ENCODE results near the gene ACAP3. TPM values are rescaled to one million over a fixed set of nuclear protein-coding genes. Genes with fewer than 3 reads are reported as not detected.

ACAP3 gene
- total RNA-seq, 2 experiments from 2014 or later, result 17.5 to 24.3 TPM

Small RNA genes lying within 50 kb of the gene (microRNA-seq; reads per million reads assigned to microRNA genes)
- gene MIR6726 (ENCODE audit: borderline replicate concordance) (3.9 reads per million, percentile 7 among the genes with 10 or more reads in this experiment), gene MIR6727 (ENCODE audit: borderline replicate concordance) (1.1 reads per million), gene MIR6808 (ENCODE audit: borderline replicate concordance) (not detected)

Other genes starting within 250 kb of the ACAP3 start
- gene RNF223, start 233.6 kb downstream of the ACAP3 start, total RNA-seq, result not detected
- 10 to 100 TPM; 11.3 to 13.5 TPM for gene C1orf159, start 191.8 kb downstream of the ACAP3 start, total RNA-seq
- gene TTLL10, start 134.1 kb downstream of the ACAP3 start, total RNA-seq, result not detected
- gene TNFRSF18, start 101.3 kb downstream of the ACAP3 start, total RNA-seq, result 100 to 1,000 TPM in 1 of 2 experiments, 10 to 100 TPM in 1; 95.0 to 164 TPM
- 100 to 1,000 TPM; 340 to 418 TPM for gene TNFRSF4, start 93.8 kb downstream of the ACAP3 start, total RNA-seq
- 100 to 1,000 TPM; 108 to 128 TPM for gene SDF4, start 75.9 kb downstream of the ACAP3 start, total RNA-seq
- 10 to 100 TPM in 1 of 2 experiments, 1 to 10 TPM in 1; 9.4 to 12.2 TPM for gene B3GALT6, start 75.7 kb downstream of the ACAP3 start, total RNA-seq
- gene C1QTNF12, start 61.2 kb downstream of the ACAP3 start, total RNA-seq, result 1 to 10 TPM; 1.1 to 1.6 TPM
- 10 to 100 TPM; 57.4 to 60.2 TPM for gene UBE2J2, start 34.1 kb downstream of the ACAP3 start, total RNA-seq
- gene SCNN1D, start 27.5 kb downstream of the ACAP3 start, total RNA-seq, result 1 to 10 TPM; 3.6 to 3.8 TPM
- gene PUSL1, start 667 bp upstream of the ACAP3 start, total RNA-seq, result 10 to 100 TPM; 13.7 to 18.0 TPM
- gene INTS11, start 16.7 kb upstream of the ACAP3 start, total RNA-seq, result 100 to 1,000 TPM; 117 to 151 TPM
- gene CPTP, start 16.9 kb upstream of the ACAP3 start, total RNA-seq, result 10 to 100 TPM in 1 of 2 experiments, 1 to 10 TPM in 1; 9.9 to 11.4 TPM
- under 1 TPM; 0.28 to 0.41 TPM for gene TAS1R3, start 23.4 kb upstream of the ACAP3 start, total RNA-seq
- gene DVL1, start 41.5 kb upstream of the ACAP3 start, total RNA-seq, result 10 to 100 TPM; 35.3 to 35.5 TPM
- under 1 TPM; 0.25 to 0.49 TPM for gene MXRA8, start 50.6 kb upstream of the ACAP3 start, total RNA-seq
- 100 to 1,000 TPM in 1 of 2 experiments, 10 to 100 TPM in 1; 89.5 to 117 TPM for gene AURKAIP1, start 67.3 kb upstream of the ACAP3 start, total RNA-seq
- gene CCNL2, start 91.4 kb upstream of the ACAP3 start, total RNA-seq, result 10 to 100 TPM; 73.6 to 89.7 TPM
- gene MRPL20, start 99.4 kb upstream of the ACAP3 start, total RNA-seq, result 100 to 1,000 TPM; 126 to 143 TPM
- gene ANKRD65, start 113.3 kb upstream of the ACAP3 start, total RNA-seq, result not detected
- under 1 TPM; 0.56 to 0.78 TPM for gene VWA1, start 127.8 kb upstream of the ACAP3 start, total RNA-seq
- gene ATAD3C, start 141.8 kb upstream of the ACAP3 start, total RNA-seq, result under 1 TPM; 0.30 to 0.39 TPM
- gene ATAD3B, start 163.8 kb upstream of the ACAP3 start, total RNA-seq, result 10 to 100 TPM; 26.2 to 39.2 TPM
- gene ATAD3A, start 204.2 kb upstream of the ACAP3 start, total RNA-seq, result 10 to 100 TPM; 39.9 to 42.9 TPM
- gene TMEM240, start 232.7 kb upstream of the ACAP3 start, total RNA-seq, result under 1 TPM; 0.42 to 0.46 TPM

Measured in activated CD4-positive, alpha-beta T cell treated with anti-CD3 and anti-CD28 coated beads for 36 hours (primary cell).